SK-N-SH (cell line): ENCODE measurements around the gene RARS1.

Experiments
- CTCF ChIP-seq: fragments of 200-600 bp; sonication (generic); IDR thresholded peaks from 2 replicates; pipeline ENCODE4 v1.6.1; 2017; ENCODE audit warnings: antibody characterized with exemption, mild to moderate bottlenecking, moderate library complexity
- EZH2phosphoT487 ChIP-seq: fragments of 200-600 bp; sonication (generic); IDR thresholded peaks from 2 replicates; pipeline ENCODE4 v1.6.1; 2017; ENCODE audit warnings: low read depth, mixed run types, mild to moderate bottlenecking, antibody characterized with exemption, moderate library complexity, borderline replicate concordance
- RAD21 ChIP-seq: IDR thresholded peaks from 2 replicates; pipeline ENCODE4 v1.6.1; 2012; ENCODE audit warnings: mild to moderate bottlenecking, low read length
- TEAD4 ChIP-seq: IDR thresholded peaks from 2 replicates; pipeline ENCODE4 v1.4.0; 2012; ENCODE audit warnings: mild to moderate bottlenecking, borderline replicate concordance; ENCODE audit not compliant: insufficient read depth
- YY1 ChIP-seq: IDR thresholded peaks from 2 replicates; pipeline ENCODE4 v1.4.0; 2012; ENCODE audit warnings: low read depth, mild to moderate bottlenecking

- TF ChIP-seq TEAD4, result no peak
- no peak for TF ChIP-seq EZH2phosphoT487
- TF ChIP-seq RAD21, result no peak
- TF ChIP-seq CTCF, result no peak
- no peak for TF ChIP-seq YY1
Observed at GRCh38 chr5:168455201-168455600, 31.1 kb upstream of the RARS1 start.
